Midbrain (tissue), 1 donor: ENCODE results near the gene PSG7.
"Not testable (repeated sequence)": the region's sequence is repeated elsewhere in the genome, so short reads cannot be mapped to it uniquely, and the experiment has no call there.

Source experiments
- DNase-seq: peaks from one replicate; lab custom pipeline; 2025; lab: John Stamatoyannopoulos, UW

The PSG7 gene

DNA sequence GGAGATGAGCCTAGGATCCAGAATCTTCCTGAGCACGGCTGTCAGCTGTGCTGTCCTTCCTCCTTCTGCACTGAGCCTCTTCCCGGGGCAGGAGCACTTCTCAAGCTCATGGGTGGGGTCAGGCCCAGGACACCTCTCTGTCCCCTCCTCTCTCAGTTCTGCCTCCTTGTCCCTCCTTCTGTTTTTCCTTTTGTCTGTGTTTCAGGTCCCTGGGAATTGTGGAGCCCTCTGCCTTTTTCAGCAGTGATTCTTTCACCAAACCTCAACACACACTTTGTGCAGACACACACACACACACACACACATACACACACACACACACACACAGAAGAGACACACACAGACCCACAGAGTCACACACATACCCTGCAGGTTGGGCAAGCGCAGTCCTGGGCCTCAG is at the start of gene PSG7:
Gene PSG7, minus strand, starts transcription at position 101 of the 400 bp plus-strand sequence. CDS start 131 bp downstream, outside the sequence.
- DNase-seq, result not testable (repeated sequence)

- no peak for DNase-seq
Measured at GRCh38 chr19:42985588-42985987, 48.6 kb upstream of the PSG7 start.

- not testable (repeated sequence) for DNase-seq
Measured at GRCh38 chr19:42982111-42982510, 45.1 kb upstream of the PSG7 start.

- DNase-seq, result not testable (repeated sequence)
Measured at GRCh38 chr19:42971451-42971850, 34.4 kb upstream of the PSG7 start.

DNA sequence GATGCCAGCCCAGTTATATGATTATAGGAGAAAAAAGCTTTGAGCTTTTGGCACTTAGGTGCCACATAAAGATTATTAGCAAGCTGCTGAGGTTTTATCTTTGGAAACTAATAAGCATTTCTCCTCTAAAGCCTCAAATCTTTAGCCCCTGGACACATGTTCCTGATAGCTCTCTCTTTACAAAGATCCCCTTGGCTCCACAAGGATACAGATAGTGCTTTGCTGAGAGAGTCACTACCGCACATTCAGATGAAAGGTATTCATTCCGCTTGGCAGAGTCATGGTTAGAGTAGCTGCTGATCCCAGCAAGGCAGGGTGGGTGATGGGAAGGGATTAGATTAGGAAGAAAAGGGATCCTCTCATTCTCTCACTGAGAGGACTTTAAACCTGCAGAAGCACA is 28.2 kb upstream of the PSG7 start:
- DNase-seq, result no peak

- DNase-seq, result no peak
Measured at GRCh38 chr19:42961119-42961518, 24.1 kb upstream of the PSG7 start.

DNA sequence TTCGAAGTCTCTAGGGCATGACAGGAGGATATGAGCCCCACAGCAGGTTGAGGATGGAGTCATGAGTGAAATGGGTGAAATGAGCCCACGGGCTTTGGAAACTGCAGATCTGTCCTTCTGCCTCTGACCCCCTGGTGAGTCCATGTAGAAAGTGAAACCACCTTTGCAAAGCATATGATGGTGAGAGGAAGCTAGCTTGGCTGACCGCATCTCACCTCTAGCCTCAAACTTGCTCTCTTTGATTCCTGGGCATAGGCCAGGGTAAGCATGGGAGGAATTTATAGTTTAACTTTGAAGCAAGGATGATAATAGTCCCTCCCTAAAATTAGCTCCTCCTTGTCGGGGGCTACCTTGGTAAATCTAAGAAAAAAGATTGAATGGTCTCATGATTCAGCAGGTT is 15.1 kb upstream of the PSG7 start:
- DNase-seq, result not testable (repeated sequence)

- DNase-seq, result not testable (repeated sequence)
Measured at GRCh38 chr19:42951476-42951875, 14.5 kb upstream of the PSG7 start.

GRCh38 chr19:42942187-42942789 is 5.3 kb upstream of the PSG7 start:
- DNase-seq, result no peak

DNA sequence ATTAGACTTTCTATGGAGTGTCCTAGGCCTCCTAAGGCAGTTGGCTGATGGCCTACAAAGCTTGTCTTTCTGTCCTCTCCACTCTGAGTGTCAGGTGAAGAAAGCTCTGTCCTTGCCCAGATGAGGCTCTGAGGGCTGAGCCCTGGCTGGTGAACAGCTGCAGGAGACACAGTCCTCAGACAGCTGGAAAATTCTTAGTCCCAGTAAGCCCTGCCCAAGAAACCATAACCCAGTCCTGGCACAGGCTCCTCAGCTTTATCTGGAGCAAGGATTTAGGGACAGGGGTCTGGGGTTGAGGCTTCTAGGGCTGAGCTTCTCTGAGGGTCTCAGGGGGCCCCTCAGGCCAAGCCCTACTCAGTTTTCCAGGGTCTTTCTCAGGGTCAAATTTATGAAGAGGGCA is 2.3 kb downstream of the PSG7 start:
- DNase-seq, result not testable (repeated sequence)

GRCh38 chr19:42934183-42934582 is 2.8 kb downstream of the PSG7 start:
- DNase-seq, result not testable (repeated sequence)

GRCh38 chr19:42933412-42933811 is 3.6 kb downstream of the PSG7 start:
- not testable (repeated sequence) for DNase-seq

DNA sequence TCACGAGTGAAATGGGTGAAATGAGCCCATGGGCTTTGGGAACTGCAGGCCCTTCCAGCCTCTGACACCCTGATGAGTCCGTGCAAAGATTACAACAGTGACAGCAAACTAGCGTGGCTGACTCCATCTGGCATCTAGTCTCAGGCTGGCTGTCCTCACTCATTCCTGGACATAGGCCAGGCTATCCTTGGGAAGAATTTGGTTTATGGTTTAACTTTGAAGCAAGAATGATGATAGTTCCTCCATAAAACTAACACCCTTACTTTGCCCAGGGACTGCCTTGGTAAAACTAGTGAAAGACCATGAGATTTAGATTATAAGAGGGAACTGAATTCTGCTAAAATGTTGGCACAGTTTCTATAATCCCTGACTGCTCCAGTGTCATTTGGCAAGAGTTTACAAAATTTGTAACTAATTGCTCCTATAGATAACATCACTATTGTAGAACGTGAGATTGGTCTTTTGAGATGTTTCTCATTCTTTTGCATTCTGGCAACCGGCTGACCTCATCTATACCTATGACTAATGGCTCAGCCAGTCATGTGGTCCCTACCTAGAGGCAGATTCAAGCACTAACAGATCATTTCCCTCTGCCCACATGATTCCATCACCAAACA is 4.4 kb downstream of the PSG7 start:
- not testable (repeated sequence) for DNase-seq

DNA sequence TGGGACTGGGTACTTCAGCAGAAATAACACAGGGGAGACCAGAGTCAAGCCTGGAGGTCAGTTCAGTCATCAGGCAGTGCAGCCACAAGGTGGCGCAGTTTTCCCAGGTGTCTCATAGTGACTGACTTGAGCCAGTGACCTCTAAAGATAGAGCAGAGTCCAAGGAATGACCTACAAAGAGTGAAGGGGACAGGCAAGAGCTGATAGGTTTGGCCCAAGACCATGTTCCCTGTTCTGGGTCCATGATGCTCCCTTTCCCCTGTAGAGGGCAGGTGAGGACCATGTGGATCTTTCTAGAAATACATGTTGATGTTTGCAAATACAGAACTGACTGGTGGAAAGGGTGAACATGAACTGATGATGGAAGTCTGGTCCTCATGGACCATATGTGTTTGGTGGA is 6.8 kb downstream of the PSG7 start:
- not testable (repeated sequence) for DNase-seq

GRCh38 chr19:42928896-42929295 is 8.1 kb downstream of the PSG7 start:
- DNase-seq, result no peak

- DNase-seq, result no peak
Measured at GRCh38 chr19:42926781-42927180, 10.2 kb downstream of the PSG7 start.

DNA sequence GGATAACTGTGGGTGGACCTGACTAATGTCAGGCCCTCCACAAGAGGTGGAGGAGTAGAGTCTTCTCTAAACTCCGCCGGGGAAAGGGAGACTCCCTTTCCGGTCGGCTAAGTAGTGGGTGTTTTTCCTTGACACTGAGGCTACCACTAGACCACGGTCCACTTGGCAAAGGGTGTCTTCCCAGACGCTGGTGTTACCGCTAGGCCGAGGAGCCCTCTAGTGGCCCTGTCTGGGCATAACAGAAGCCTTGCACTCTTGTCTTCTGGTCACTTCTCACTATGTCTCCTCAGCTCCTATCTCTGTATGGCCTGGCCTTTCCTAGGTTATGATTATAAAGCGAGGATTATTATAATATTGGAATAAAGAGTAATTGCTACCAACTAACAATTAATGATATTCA is 13.9 kb downstream of the PSG7 start:
- not testable (repeated sequence) for DNase-seq

DNA sequence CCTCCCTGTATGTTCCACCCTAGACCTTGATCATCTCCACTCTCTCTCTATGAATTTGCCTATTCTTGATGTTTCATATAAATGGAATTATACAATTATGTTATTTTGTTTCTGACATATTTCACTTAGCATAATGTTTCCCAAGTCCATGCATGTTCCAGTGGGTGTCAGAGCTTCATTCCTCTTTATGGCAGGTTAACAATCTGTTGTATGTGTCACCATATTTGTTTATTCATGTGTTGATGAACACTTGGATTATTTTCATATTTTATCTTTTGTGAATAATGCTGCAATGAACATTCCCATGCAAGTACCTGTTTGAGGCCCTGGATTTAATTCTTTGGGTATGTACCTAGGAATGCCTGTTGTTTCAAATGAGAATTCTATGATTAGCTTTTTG is 16.0 kb downstream of the PSG7 start:
- not testable (repeated sequence) for DNase-seq

- no peak for DNase-seq
Measured at GRCh38 chr19:42919757-42920079, 17.3 kb downstream of the PSG7 start.

- not testable (repeated sequence) for DNase-seq
Measured at GRCh38 chr19:42919070-42919756, 17.8 kb downstream of the PSG7 start.

DNA sequence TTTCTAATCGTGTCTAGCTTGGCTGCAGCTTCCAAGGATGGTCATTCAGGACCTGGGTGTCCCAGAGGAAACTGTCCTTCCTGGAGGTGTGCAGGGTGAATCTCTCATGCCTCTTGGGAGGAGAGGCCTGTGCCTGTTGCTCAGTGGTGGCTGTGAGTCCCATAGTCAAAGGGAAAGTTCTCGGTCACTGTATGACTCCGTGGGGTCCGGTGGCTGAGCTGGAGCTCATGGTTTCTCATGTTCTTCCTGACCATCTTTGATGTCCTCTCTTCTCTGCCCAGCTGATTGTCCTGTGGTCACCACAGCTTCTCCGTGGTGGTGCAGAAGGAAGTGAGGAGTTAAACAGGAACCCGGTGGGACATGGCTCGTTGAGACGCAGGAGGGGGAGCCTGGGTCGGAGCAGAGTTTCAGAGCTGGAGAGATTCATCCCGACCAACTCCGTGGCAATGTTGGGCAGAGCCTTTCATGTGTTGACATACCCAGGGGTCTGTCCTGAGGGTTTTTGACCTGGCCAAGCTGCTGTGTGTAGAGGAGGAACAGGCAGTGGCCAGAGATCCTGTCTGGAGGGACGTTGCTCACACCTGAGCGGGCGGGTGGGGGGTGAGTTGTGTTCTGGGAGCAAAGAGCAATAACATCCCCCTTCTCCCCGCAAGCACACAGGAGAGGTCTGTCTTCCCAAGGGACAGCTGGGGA is 18.5 kb downstream of the PSG7 start:
- DNase-seq, result not testable (repeated sequence)

GRCh38 chr19:42917634-42918033 is 19.4 kb downstream of the PSG7 start, which contains the start of gene PSG6:
PSG6 (minus strand) TSS chr19:42917894; CDS start chr19:42917792, 102 bp downstream.
- not testable (repeated sequence) for DNase-seq

DNA sequence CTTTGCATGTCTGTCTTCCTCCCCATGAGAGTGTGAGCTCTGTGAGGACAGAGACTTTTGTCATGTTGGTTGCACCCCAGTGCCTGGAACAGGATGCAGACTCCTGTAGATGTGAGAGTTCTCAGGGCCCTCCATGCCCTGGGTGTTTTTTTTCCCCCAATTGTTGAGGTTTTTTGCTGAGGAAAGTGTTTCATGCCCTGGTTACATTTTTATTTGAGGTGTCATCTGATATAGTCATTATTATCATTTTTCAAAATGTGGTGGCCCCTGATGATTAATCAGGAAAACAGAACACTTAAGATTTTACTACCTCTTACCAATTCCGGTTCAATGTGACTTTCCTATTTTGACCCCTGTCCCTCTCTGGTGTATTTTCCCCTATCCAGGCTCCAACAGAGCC is 20.1 kb downstream of the PSG7 start:
- not testable (repeated sequence) for DNase-seq
